Urinary bladder (tissue), 4 donors: ENCODE measurements around the gene DHDH. TPM values are rescaled to one million over a fixed set of nuclear protein-coding genes. Genes with fewer than 3 reads are reported as not detected.

Experiments
- DNase-seq: peaks from one replicate; pipeline ENCODE4 v3.0.0-alpha.2; 2015; ENCODE audit errors: extremely low spot score
- H3K27ac ChIP-seq: one replicate; pipeline ENCODE4 v1.5.1; 2013; ENCODE audit warnings: low read depth, mild to moderate bottlenecking, moderate library complexity
- H3K36me3 ChIP-seq: one replicate; pipeline ENCODE4 v1.6.1; 2013; ENCODE audit warnings: mild to moderate bottlenecking, moderate library complexity; ENCODE audit not compliant: insufficient read depth
- H3K4me1 ChIP-seq: one replicate; pipeline ENCODE4 v1.6.1; 2013; ENCODE audit warnings: mild to moderate bottlenecking, moderate library complexity; ENCODE audit not compliant: insufficient read depth
- H3K4me3 ChIP-seq: one replicate; pipeline ENCODE4 v1.5.1; 2013; ENCODE audit warnings: low read depth, low read length
- WGBS: extraction: QIAGEN DNeasy Blood & Tissue Kit; methylation state at CpG from one replicate; pipeline ENCODE4 v1.1.7; 2013; 5-methylcytosine and 5-hydroxymethylcytosine counted together
- polyA plus RNA-seq: library from polyadenylated mRNA; stranded (reverse); fragments of 200-250 nt; gene quantifications from one replicate; pipeline ENCODE4 v1.2.3, GENCODE V29; 2013
- total RNA-seq: library from RNA; depleted of rRNA; stranded (reverse); fragments of >200 nt; gene quantifications from one replicate; pipeline ENCODE4 v1.2.3, GENCODE V29; 2014
- donor health status: healthy with polysubstance abuse.
- donor health status: healthy.

DHDH gene
- total and polyA plus RNA-seq, 2 donors = 0.37 to 0.75 TPM

DNA sequence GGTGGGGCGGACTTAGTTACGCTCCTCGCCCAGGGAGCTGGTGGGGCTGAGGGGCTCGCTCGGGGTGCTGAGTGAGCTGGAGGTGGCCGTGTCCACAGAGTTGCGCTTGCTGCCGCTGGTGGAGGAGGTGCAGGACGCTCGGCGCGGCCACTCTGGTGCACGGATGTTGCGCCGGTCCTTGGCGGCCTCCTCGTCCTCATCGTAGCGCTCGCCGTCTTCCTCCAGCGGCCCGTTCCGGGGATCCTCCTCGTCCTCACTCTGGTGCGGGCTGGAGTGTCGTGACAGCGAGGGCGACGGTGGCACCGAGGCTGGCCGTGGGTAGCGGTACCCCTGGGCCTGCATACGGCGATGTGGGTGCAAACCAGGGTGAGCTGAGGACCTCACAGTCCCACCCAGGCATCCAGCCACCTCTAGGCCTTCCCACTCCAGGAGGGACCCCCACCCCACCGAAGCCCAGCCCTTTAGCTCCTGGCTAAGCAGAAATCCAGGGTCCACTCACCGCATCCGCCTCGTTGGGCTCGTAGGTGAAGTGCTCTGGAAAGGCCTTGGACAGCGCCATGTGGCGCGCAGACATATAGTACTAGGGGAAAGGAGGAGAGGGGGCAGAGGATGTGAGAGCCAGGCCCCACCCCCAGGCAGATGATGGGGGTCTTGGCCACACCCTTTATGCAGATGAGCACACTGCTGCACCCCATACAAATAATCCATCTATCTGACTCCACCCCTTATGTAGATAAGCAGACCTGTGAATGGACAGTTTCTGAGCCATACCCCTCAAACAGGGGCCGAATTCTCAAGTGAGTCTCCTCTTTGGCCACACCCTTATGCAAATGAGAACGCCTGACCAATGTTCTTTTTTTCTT, 36.0 kb downstream of the DHDH start:
- DNase-seq = no peak
- Histone ChIP-seq H3K27ac (no peak overlapping the region), H3K36me3 (peaks cover 8% of the 10 kb centered on the region), H3K4me1 (no peaks in the 10 kb centered on the region), H3K4me3 (no peak overlapping the region)
- 93% methylated on average over 45 of the region's 45 CpGs for WGBS

DNA sequence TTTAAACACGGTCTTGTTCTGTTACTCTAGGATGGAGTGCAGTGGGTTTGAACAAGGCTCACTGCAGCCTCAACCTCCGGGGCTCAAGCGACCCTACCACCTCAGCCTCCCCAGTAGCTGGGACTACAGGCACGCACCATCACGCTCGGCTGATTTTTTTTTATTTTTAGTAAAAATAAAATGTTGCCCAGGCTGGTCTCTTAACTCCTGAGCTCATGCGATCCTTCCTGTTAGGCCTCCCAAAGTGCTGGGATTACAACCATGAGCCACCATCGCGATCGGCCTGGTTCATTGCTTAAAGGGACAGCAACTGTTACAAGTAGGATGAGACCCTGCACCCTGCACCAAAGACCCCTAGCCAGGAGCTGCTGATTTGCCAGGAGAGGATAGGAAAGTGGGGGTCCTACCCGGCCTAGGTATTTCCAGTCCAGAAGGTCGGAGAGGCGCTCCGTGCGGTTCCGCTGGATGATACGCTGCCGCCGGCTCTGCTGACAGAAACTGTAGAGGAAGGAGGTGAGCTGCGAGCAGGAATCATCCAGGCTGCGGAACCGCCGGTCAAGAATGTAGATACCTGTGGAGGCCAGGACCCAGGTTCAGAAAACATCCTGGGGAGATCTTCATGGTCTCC, 36.8 kb downstream of the DHDH start:
- no peak for DNase-seq
- Histone ChIP-seq H3K4me3 (no peak overlapping the region), H3K27ac (no peak overlapping the region), H3K36me3 (peaks cover 8% of the 10 kb centered on the region), H3K4me1 (no peaks in the 10 kb centered on the region)
- 87% methylated on average over 23 of the region's 23 CpGs for whole genome bisulfite sequencing

DNA sequence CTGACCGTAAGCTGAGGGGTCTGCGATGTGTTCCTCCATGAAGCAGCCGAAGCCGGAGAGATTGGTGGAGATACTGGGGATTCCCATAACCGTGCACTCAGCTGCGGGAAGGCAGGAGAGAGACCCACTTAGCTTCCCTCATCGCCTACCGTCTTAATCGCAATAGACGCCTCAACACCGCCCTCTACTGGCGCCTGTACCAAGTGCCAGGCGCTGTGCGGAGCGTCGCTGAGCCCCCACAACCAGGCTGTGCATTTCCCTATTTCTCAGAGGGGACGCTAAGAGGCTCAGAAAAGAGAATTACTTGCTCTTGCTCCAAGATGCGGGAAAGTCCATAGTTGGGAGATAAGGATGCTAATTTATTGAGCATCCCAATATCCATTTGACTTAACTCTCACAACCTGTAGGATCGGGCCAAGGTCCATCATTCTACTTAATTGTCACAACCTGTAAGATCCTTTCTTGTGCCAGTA, 37.5 kb downstream of the DHDH start:
- WGBS = 17% methylated on average over 19 of the region's 19 CpGs
- no peaks in the 10 kb centered on the region for H3K4me1 ChIP-seq
- DNase-seq = no peak
- H3K27ac ChIP-seq = no peak overlapping the region
- peaks cover 8% of the 10 kb centered on the region for H3K36me3 ChIP-seq
- H3K4me3 ChIP-seq = no peak overlapping the region

DNA sequence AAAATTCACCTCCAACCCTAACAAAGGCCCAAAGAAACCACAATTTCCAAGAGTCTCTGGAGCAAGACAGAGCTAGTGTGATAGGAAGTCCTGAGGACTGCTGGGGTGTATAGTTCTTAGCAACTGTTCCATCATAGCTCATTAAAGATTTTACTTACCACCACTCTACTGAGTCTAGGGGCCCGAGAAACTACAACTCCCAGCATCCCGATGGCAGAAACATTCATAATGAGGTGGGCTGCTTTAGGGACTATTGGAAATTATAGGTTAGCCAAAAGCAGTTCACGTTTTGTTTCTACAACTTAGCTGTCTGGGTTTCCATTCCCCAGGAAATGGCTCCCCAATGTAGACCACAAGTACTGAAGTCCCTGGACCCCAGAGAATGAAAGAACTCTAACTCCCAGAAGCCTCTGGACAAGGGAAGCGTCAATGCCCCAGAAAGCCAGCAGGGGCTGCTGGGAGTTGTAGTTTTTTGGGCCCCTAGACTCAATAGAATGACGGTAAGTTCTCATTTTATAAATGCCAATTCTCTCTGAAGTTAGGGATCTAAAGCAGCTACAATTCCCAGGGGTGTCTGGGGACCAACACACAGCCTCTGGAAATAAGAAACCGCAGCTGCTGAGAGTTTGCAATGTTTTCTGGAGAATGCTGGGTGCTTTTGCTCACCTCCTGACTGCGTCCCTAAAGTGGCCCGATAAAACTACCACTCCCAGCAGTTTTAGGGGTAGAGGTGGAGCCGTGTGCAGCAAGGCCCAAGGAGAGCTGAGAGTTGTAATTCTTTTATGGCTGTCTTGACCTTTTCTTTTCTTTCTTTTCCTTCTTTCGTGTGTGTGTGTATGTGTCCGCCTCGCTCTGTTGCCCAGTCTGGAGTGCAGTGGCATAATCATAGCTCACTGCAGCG, 42.7 kb downstream of the DHDH start:
- Histone ChIP-seq H3K27ac (no peak overlapping the region), H3K36me3 (peaks cover 5% of the 10 kb centered on the region), H3K4me3 (no peak overlapping the region), H3K4me1 (no peaks in the 10 kb centered on the region)
- no peak for DNase-seq
- 88% methylated on average over 13 of the region's 13 CpGs for WGBS

DNA sequence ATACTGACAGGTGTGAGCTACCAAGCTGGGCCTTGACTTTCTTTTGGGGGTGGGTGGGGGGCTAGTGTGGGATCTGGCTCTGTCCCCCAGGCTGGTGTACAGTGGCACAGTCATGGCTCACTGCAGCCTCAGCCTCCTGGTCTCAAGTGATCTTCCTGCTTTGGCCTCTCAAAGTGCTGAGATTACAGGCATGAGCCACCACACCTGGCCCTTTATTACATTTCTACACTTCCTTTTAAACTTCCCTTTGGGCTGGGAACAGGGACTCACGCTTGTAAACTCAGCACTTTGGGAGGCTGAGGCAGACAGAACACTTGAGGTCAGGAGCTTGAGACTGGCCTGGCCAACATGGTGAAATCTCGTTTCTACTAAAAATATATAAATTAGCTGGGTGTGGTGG, 43.6 kb downstream of the DHDH start:
- DNase-seq = no peak
- no peaks in the 10 kb centered on the region for H3K4me1 ChIP-seq
- H3K4me3 ChIP-seq = no peak overlapping the region
- H3K36me3 ChIP-seq = peaks cover 5% of the 10 kb centered on the region
- WGBS = 53% methylated on average over 2 of the region's 2 CpGs
- H3K27ac ChIP-seq = no peak overlapping the region

DNA sequence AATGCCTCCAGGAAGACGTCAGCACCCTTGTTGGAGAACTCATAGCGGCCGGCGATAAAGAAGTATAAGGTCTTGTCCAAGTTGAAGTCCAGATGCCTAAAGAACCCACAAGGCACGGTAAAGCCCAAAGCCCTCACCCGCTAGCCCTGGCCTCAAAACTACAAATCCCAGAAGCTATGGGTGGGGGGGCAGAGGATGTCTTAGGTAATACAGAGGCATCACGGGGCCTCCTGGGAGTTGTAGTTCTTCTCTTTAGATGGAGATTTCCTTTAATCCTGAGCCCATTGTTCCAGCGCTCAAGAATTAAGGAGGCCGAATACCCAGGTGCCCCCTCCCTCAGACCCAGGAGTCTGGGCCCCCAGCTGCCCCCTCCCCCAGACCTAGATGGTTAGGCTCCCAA, 48.8 kb downstream of the DHDH start:
- Histone ChIP-seq H3K27ac (no peak overlapping the region), H3K4me1 (no peaks in the 10 kb centered on the region), H3K36me3 (no peaks in the 10 kb centered on the region), H3K4me3 (no peak overlapping the region)
- WGBS = 94% methylated on average over 9 of the region's 9 CpGs
- no peak for DNase-seq

DNA sequence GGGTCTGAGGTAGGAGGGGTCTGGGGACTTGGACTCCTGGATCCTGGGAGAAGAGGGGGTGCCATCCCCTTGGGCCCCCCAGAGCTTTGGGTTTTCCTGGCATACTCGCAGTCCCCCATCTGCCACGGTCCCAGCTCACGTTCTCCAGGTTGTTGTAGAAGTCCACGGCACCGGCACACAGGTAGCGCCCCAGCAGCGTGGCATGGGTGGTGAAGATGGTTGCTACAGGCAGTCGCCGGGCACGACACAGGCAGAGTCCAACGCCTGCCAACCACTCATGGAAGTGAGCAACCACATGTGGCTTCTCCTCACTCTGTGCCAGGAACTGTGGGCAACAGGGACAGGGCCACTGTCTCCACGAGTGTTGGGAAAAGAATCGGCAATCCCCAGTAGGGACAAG, 52.2 kb downstream of the DHDH start:
- no peak for DNase-seq
- no peaks in the 10 kb centered on the region for H3K4me1 ChIP-seq
- no peak overlapping the region for H3K27ac ChIP-seq
- WGBS = 94% methylated on average over 13 of the region's 13 CpGs
- H3K36me3 ChIP-seq = no peaks in the 10 kb centered on the region
- no peak overlapping the region for H3K4me3 ChIP-seq

DNA sequence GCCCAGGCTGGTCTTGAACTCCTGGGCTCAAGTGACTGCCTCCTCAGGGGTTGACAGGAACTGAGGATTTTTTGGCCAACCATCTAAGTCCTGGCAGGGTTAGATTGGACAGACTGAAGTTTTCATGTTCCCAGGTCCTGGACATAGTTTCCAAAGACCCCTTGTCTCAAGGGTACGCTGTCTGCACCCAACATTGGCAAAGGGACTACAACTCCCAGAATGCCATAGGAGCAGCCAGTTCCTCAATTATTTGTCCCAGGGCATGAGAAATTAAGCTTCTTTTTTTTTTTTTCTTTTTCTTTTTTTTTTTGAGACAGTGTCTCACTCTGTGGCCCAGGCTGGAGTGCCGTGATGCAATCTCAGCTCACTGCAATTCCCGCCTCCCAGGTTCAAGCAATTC, 52.7 kb downstream of the DHDH start:
- Histone ChIP-seq H3K36me3 (no peaks in the 10 kb centered on the region), H3K4me3 (no peak overlapping the region), H3K4me1 (no peaks in the 10 kb centered on the region), H3K27ac (no peak overlapping the region)
- 90% methylated on average over 3 of the region's 3 CpGs for WGBS
- no peak for DNase-seq

DNA sequence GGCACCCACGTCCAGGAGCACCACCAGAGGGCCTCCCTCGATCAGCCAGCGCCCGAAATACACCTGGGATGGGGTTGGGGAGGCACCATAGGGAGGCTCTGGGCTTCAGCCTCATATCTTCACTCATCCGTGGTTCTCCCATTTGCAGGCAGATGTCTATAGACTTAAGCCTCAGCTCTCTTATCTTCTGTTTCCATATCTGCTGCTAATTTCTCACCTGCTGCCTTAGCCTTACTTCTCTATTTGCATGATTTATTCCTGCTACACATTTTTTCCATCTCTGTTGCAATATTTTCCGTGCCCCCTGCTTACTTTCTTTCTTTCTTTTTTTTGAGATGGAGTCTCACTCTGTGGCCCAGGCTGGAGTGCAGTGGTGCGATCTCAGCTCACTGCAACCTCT, 53.8 kb downstream of the DHDH start:
- no peaks in the 10 kb centered on the region for H3K36me3 ChIP-seq
- peaks cover 3% of the 10 kb centered on the region for H3K4me1 ChIP-seq
- H3K4me3 ChIP-seq = no peak overlapping the region
- no peak overlapping the region for H3K27ac ChIP-seq
- WGBS = 88% methylated on average over 7 of the region's 7 CpGs
- no peak for DNase-seq

DNA sequence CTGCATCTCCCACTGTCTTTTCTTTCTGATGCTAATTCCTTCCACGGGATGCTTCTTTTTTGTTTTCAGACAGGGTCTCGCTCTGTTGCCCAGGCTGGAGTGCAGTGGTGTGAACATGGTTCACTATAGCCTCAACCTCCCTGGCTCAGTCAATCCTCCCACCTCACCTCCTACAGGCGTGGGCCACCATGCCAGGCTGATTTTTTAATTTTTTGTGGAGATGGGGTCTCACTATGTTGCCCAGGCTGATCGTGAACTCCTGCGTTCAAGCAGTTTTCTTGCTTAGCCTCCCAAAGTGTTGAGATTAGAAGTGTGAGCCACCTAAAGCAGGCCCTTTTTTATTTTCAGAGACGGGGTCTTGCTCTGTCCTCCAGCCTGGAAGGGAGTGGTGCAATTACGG, 54.8 kb downstream of the DHDH start:
- DNase-seq = no peak
- WGBS = 89% methylated on average over 7 of the region's 7 CpGs
- Histone ChIP-seq H3K4me1 (peaks cover 3% of the 10 kb centered on the region), H3K4me3 (no peak overlapping the region), H3K36me3 (no peaks in the 10 kb centered on the region), H3K27ac (no peak overlapping the region)

DNA sequence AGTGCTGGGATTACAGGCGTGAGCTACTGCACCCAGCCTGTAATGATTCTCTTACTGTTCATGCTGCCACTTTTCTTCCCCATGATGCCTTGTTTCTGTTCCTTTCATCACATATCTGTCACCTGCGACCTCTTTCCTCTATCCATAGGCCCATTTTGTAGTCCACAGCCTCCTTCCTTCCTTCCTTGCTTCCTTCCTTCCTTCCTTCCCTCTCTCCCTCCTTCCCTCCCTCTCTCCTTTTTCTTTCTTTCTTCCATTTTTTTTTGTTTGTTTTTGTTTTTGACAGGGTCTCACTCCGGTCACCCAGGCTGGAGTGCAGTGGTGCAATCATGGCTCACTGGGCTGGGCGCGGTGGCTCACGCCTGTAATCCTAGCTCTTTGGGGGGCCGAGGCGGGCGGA, 55.4 kb downstream of the DHDH start:
- DNase-seq = no peak
- Histone ChIP-seq H3K36me3 (no peaks in the 10 kb centered on the region), H3K27ac (no peak overlapping the region), H3K4me3 (no peak overlapping the region), H3K4me1 (peaks cover 3% of the 10 kb centered on the region)
- WGBS = 93% methylated on average over 9 of the region's 9 CpGs

DNA sequence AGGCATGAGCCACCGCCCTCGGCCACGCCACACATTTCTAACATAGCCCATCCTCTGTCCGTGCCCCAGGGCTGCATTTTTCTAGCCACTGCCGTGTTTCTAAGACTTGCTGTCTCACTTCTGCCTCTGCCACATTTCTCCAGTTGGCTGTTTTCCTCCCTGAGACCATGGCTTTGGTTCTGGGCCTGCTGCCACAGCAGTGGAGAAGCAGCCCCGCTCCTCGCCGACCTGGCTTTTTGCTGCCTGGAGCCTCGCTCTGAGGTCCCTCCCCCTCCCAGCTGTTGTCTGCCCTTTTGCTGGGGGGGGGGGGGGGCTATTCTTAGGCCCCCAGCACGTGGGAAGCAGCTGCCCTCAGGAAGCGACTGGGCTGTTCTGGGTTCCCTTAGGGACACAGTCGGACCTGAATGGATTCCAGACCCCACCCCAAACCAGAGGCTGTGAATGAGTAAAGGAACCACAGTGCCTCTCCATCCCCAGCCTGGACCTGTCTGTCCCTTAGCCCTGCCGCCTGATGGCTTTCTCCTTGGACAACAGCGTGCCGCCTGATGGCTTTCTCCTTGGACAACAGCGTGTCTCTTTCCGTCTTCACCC, 56.3 kb downstream of the DHDH start:
- Histone ChIP-seq H3K4me3 (no peak overlapping the region), H3K4me1 (peaks cover 3% of the 10 kb centered on the region), H3K27ac (no peak overlapping the region), H3K36me3 (no peaks in the 10 kb centered on the region)
- no peak for DNase-seq
- 76% methylated on average over 17 of the region's 17 CpGs for WGBS

DNA sequence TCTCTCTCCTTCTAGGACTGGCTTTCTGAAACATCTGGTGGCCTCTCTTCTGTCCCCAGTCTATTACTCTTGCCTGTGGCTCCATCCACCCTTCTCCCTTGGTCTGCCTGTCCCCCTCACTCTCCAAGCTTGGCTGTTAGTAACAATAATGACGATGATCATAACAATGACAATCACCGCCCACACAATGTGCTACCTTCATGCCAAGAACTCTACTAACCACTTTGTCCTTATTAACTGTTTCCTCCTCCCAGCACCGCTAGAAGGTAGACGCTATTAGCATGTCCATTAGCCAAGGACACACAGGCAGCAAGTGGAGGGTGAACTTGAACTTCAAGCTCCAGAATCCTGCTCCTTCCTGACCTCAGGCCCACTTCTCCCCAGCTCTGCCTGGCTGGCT, 56.9 kb downstream of the DHDH start:
- DNase-seq = no peak
- 77% methylated on average over 4 of the region's 4 CpGs for WGBS
- Histone ChIP-seq H3K36me3 (no peaks in the 10 kb centered on the region), H3K4me3 (no peak overlapping the region), H3K27ac (no peak overlapping the region), H3K4me1 (peaks cover 3% of the 10 kb centered on the region)
